ENCODE results near the gene KANK3.
A peak's percentile ranks its signal among the peaks of the same experiment; 100 is the strongest.
"Not testable (repeated sequence)": the region's sequence is repeated elsewhere in the genome, so short reads cannot be mapped to it uniquely, and the experiment has no call there.

KANK3 gene

DNA sequence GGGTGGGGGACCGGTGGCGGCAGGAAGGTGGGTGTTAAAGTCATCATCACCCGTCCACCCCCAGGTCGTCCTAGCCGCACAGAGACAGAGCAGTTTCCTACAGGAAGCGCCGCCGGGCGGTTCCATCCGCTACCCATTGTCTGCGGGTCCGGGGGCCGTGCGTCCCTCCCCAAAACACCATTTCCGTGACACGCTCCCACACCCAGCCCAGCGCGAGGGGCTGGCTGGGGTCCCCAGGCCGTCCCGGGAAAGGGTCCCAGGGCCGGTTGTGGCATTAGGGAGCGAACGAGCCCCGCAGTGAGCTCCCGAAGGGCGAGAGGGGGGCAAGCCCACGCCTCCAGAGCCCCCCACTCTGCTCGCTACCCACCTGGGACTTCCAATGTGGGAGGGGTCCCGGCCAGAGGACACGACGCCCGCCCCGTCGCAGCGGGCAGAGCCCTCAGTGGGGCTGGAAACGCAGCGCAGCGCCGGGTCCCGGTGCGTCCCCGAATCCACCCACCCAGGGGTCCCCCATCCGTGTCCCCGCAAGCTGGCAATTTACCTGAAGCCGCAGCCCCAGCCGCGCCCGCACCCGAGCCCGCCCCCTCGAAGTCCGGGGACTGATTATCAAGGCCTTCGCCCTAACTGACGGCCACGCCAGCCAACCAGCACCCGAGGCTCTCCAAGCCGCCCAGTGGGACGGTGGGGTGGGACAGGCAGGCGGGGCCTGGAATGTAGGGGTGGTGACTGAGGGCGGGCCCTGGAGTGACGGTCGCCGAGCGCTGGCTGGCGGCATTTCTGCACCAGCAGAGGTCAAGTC lies at the start of gene KANK3:
Gene KANK3 (minus strand): TSS at position 579 of the 799 bp plus-strand sequence. CDS start 5,434 bp downstream, outside the sequence.
- Mint-ChIP-seq H3K4me3 (peak within 1 kb of the TSS; percentile 64), H3K9me3 (no peaks in the 10 kb centered on the region), H3K27ac (no peak within 1 kb of the TSS), H3K27me3 (peaks cover 22% of the 10 kb centered on the region), H3K4me1 (ENCODE audit: low read depth) (peaks cover 18% of the 10 kb centered on the region), H3K36me3 (ENCODE audit: low read depth) (no peaks in the 10 kb centered on the region)

DNA sequence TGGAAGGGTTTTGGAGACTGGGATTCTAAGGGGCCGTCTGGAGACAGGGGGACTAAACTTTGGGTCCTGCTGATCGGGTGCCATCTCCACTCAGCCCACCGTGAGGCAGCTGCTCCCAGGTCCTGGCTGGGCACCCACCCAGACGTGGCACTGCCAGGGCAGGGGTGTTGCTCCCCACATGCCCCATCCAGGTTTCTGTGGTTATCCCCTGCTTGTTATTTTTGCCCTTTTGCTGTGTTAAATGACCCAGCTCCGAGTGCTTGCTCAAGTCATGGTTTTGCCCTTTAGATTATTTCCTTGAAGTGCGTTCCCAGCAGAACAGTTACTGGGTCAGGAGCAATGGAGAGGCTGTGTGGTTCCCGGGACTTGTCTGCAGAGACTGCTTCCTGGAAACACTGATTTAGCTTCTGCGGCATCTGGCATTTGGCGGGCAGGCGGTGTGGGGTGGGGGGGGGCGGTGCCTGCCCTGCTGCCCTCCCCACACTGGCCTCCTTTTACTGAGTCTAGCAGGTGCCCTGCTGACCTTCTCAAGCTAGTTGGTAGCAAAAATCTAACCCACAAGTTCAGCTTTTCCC lies 49.0 kb upstream of the KANK3 start:
- peak overlapping the region; percentile 36 for H3K4me3 Mint-ChIP-seq
- H3K36me3 Mint-ChIP-seq (ENCODE audit: low read depth): peaks cover 5% of the 10 kb centered on the region
- H3K27ac Mint-ChIP-seq: peak overlapping the region; percentile 73
- H3K4me1 Mint-ChIP-seq (ENCODE audit: low read depth): peaks cover 44% of the 10 kb centered on the region
- H3K27me3 Mint-ChIP-seq: no peaks in the 10 kb centered on the region
- no peaks in the 10 kb centered on the region for H3K9me3 Mint-ChIP-seq

DNA sequence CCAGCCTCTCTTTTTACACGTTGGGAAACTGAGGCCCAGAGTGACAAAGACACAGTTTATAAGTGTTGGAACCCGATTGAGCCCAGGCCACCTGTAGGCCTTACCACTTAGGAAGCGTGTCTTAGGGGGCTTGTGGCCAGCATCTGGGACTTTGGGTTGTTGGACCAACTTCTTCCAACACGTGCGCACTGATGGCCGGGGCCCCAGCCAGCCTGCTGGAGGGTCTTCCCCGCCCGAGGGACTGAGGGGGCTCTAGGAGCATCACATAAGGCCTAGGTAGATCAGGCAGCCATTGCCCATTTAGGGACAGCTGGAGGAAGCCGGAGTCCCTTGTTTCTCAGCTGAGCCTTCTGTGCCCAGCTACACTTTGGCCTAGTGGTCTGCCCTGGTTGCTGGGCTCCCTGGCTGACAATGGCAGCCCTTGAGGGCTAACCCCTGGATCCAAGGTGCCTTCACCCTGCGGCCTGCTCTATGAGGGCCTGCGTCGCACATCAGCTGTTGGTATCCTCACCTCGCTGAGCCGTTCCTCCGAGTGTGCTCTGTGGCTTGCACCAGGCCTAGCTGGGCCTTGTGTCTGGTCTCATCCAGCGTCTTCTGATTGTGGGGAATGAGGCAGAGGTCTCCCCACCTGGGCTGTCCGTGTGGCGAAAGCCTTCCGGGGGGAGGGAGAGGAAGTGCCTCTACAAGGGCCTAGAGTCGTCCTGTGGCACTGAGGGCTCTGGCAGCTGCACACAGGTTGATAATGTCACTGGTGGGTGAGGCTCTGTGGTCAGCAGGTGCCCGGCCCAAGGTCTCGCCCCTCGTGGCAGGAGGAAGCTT lies 48.3 kb upstream of the KANK3 start:
- H3K27me3 Mint-ChIP-seq: no peaks in the 10 kb centered on the region
- H3K9me3 Mint-ChIP-seq: no peaks in the 10 kb centered on the region
- H3K4me3 Mint-ChIP-seq: peak overlapping the region; percentile 90
- H3K27ac Mint-ChIP-seq: peak overlapping the region; percentile 73
- peaks cover 39% of the 10 kb centered on the region for H3K4me1 Mint-ChIP-seq (ENCODE audit: low read depth)
- H3K36me3 Mint-ChIP-seq (ENCODE audit: low read depth): peaks cover 12% of the 10 kb centered on the region

DNA sequence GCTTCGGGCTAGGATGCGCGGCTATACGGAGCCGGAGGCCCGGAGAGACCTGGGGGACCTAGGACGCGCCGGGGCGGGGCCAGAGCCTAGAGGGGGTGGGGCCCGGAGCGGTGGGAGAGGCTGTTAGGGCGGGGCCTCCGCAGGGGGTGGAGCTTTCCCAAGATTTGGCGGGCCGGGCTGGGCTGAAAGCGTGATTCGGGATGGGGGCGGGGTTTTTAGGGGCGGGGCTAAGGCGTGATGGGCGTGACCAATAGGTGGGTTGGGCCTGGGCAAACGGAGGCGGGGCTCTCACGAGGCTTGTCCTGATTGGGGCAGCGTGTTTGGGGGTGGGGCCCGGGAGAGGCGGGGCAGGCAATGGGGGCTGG lies 47.5 kb upstream of the KANK3 start:
- Mint-ChIP-seq H3K36me3 (ENCODE audit: low read depth) (peaks cover 13% of the 10 kb centered on the region), H3K27ac (peak overlapping the region; percentile 58), H3K9me3 (no peaks in the 10 kb centered on the region), H3K4me1 (ENCODE audit: low read depth) (peaks cover 33% of the 10 kb centered on the region), H3K27me3 (no peaks in the 10 kb centered on the region), H3K4me3 (peak overlapping the region; percentile 90)

DNA sequence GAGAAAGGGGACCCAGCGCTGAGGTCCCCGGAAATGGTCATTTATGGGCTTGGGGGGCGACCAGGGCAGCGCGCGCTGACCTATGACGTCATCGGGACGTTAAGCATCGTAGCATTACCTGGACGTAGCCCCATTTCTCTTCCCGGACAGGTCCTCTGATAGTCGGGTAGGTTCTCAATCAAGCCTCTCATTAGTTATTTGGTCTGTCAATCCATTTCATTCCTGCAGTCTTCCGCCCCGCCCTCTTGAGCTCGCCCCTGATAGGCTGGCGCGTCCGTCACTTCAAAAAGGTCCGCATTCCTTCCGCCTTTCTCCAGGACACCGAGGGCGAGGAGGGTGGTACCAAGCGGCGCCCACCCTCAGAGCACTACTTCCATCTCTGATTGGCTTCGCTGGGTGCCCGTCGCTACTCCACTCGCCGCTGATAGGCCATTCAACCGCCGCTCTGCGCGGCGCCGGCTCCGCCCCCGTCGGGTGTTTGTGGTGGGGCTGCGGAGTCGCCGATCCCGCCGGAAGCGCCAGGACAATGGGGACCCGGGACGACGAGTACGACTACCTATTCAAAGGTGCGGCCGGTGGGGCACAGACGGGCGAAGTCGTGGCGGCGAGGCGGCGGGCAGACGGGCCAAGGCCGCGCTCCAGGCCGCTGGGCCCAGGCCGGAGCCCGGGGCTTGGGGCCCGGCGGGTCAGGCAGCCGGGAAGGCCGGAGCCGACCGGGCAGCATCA lies 47.0 kb upstream of the KANK3 start, which contains the start of gene RAB11B:
Gene RAB11B (plus strand): TSS at position 470 of the 726 bp plus-strand sequence. CDS start 57 bp downstream, at position 527.
- peak within 1 kb of the TSS; percentile 90 for H3K4me3 Mint-ChIP-seq
- H3K9me3 Mint-ChIP-seq: no peaks in the 10 kb centered on the region
- peaks cover 13% of the 10 kb centered on the region for H3K36me3 Mint-ChIP-seq (ENCODE audit: low read depth)
- no peaks in the 10 kb centered on the region for H3K27me3 Mint-ChIP-seq
- H3K4me1 Mint-ChIP-seq (ENCODE audit: low read depth): peaks cover 33% of the 10 kb centered on the region
- peak within 1 kb of the TSS; percentile 93 for H3K27ac Mint-ChIP-seq

DNA sequence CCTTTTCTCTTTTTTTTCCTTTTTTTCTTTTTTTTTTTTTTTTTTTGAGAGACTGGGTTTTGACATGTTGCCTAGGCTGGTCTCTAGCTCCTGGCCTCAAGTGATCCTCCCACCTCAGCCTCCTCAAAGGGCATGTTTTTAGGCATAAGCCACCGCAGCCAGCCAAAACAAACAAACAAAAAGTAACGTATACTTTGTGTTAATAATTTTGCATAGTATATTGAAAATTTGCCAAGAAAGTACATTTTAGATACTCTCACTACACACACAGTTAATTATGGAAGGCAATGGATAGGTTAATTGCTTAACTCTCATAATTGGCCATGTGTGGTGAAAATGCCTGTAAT lies 45.5 kb upstream of the KANK3 start:
- Mint-ChIP-seq H3K36me3 (ENCODE audit: low read depth) (peaks cover 13% of the 10 kb centered on the region), H3K9me3 (no peaks in the 10 kb centered on the region), H3K4me3 (peak overlapping the region; percentile 23), H3K4me1 (ENCODE audit: low read depth) (peaks cover 37% of the 10 kb centered on the region), H3K27ac (no peak overlapping the region), H3K27me3 (no peaks in the 10 kb centered on the region)

DNA sequence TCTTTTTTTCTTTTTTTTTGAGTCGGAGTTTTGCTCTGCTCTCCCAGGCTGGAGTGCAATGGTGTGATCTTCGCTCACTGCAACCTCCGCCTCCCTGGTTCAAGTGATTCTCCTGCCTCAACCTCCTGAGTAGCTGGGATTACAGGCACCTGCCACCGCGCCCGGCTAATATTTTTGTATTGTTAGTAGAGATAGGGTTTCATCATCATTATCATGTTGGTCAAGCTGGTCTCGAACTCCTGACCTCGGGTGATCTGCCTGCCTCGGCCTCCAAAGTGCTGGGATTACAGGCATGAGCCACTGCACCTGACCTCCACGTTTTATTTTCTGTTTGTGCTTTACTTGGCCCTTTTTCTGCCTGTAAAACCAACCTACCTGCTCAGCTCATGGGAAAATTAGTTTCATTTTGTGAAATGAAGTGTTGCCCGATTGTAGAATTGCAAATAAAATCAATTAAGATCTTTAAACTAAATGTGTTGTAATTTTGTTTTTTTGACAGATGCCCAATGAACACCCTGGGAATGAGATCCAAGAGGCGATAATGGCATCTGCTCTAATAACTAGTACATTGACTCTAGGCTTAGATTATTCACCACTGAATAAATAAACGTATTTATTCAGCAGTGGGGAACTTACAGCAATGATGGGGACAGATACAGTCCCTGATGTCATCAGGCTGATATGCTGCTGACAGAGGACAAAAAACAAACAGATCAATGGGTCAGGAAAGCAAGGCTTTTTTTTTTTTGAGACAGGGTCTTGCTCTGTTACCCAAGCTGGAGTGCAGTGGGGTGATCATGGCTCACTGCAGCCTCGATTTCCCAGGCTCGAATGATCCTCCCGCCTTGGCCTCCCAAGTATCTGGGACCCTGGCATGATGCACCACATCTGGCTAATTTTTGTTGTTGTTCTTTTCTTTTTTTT lies 44.9 kb upstream of the KANK3 start:
- Mint-ChIP-seq H3K27me3 (no peaks in the 10 kb centered on the region), H3K27ac (no peak overlapping the region), H3K36me3 (ENCODE audit: low read depth) (peaks cover 13% of the 10 kb centered on the region), H3K4me3 (no peak overlapping the region), H3K9me3 (no peaks in the 10 kb centered on the region), H3K4me1 (ENCODE audit: low read depth) (peaks cover 35% of the 10 kb centered on the region)

DNA sequence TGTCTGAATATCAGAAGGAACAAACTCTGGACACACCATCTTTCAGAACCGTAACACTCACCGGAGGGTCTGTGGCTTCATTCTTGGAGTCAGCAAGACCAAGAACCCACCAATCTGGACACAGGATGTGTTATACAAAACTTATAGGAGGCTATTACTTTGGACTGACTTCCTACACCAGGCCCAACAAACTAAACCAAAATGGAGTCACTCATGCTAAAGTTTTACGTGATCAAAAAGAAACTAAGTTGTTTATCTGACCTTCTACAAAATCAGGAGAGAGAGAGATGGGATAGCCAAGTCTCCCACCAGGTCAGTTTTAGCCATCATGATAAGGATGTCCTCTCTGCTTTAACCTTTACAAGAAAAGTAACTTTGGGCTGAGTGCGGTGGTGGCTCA lies 43.9 kb upstream of the KANK3 start:
- Mint-ChIP-seq H3K9me3 (no peaks in the 10 kb centered on the region), H3K36me3 (ENCODE audit: low read depth) (peaks cover 13% of the 10 kb centered on the region), H3K27me3 (no peaks in the 10 kb centered on the region), H3K4me1 (ENCODE audit: low read depth) (peaks cover 25% of the 10 kb centered on the region), H3K4me3 (no peak overlapping the region), H3K27ac (no peak overlapping the region)

DNA sequence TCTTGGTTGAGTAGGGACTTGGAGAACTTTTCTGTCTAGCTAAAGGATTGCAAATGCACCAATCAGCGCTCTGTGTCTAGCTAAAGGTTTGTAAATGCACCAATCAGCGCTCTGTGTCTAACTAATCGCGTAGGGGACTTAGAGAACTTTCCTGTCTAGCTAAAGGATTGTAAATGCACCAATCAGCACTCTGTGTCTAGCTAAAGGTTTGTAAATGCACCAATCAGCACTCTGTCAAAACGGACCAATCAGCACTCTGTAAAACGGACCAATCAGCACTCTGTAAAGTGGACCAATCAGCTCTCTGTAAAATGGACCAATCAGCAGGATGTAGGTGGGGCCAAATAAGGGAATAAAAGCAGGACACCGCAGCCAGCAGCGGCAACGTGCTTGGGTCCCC lies 43.4 kb upstream of the KANK3 start:
- H3K9me3 Mint-ChIP-seq, H3K4me3 Mint-ChIP-seq, H3K27ac Mint-ChIP-seq, H3K27me3 Mint-ChIP-seq: not testable (repeated sequence)
- Mint-ChIP-seq H3K4me1 (ENCODE audit: low read depth) (peaks cover 20% of the 10 kb centered on the region), H3K36me3 (ENCODE audit: low read depth) (peaks cover 13% of the 10 kb centered on the region)

DNA sequence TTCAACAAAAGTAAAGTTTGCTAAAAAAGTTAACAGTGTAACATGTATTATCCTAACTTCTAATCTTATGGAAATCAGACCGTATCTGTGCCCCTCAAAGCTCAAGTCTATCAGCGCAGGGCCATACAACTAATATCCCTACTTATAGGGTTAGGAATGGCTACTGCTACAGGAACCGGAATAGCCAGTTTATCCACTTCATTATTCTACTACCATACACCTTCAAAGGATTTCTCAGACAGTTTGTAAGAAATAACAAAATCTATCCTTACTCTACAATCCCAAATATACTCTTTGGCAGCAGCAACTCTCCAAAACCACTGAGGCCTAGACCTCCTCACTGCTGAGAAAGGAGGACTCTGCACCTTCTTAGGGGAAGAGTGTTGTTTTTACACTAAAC lies 42.5 kb upstream of the KANK3 start:
- peaks cover 13% of the 10 kb centered on the region for H3K36me3 Mint-ChIP-seq (ENCODE audit: low read depth)
- not testable (repeated sequence) for H3K4me3 Mint-ChIP-seq, H3K9me3 Mint-ChIP-seq, H3K27me3 Mint-ChIP-seq, H3K27ac Mint-ChIP-seq
- peaks cover 17% of the 10 kb centered on the region for H3K4me1 Mint-ChIP-seq (ENCODE audit: low read depth)

DNA sequence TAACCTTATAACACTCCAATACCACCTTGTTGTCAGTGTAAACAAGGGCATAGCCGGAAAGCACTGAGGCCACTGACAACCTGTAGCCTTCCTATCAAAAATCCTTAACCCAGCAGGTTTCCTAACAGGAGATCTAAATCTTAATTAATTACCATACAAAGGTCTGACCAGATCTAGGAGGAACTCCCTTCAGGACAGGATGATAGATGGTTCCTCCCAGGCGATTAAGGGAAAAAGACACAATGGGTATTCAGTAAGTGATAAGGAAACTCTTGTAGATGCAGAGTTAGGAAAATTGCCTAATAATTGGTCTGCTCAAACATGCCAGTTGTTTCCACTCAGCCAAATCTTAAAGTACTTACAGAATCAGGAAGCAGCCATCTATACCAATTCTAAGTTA lies 42.0 kb upstream of the KANK3 start:
- Mint-ChIP-seq H3K36me3 (ENCODE audit: low read depth) (peaks cover 13% of the 10 kb centered on the region), H3K4me1 (ENCODE audit: low read depth) (peaks cover 17% of the 10 kb centered on the region)
- H3K4me3 Mint-ChIP-seq, H3K27me3 Mint-ChIP-seq, H3K27ac Mint-ChIP-seq, H3K9me3 Mint-ChIP-seq: not testable (repeated sequence)

DNA sequence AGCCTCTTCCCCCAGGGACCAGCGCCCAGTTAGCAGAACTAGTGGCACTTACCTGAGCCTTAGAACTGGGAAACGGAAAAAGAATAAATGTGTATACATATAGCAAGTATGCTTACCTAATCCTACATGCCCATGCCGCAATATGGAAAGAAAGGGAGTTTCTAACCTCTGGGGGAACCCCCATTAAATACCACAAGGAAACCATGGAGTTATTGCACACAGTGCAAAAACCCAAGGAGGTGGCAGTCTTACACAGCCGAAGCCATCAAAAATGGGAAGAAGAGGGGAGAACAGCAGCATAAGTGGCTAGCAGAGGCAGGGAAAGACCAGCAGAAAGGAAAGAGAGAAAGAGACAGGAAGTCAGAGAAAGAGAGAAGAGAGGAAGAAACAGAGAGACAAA lies 41.5 kb upstream of the KANK3 start:
- H3K9me3 Mint-ChIP-seq, H3K4me3 Mint-ChIP-seq, H3K27me3 Mint-ChIP-seq, H3K27ac Mint-ChIP-seq: not testable (repeated sequence)
- H3K36me3 Mint-ChIP-seq (ENCODE audit: low read depth): peaks cover 14% of the 10 kb centered on the region
- H3K4me1 Mint-ChIP-seq (ENCODE audit: low read depth): peaks cover 11% of the 10 kb centered on the region

DNA sequence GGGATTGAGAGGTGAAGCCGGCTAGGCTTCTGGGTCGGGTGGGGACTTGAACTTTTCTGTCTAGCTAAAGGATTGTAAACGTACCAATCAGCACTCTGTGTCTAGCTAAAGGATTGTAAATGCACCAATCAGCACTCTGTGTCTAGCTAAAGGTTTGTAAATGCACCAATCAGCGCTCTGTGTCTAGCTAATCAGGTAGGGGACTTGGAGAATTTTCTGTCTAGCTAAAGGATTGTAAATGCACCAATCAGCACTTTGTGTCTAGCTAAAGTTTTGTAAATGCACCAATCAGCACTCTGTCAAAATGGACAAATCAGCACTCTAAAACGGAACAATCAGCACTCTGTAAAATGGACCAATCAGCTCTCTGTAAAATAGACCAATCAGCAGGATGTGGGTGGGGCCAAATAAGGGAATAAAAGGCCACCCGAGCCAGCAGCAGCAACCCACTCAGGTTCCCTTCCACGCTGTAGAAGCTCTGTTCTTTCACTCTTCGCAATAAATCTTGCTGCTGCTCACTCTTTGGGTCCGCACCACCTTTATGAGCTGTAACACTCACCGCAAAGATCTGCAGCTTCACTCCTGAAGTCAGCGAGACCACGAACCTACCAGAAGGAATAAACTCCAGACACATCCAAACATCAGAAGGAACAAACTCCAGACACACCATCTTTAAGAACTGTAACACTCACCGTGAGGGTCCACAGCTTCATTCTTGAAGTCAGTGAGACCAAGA lies 36.3 kb upstream of the KANK3 start:
- H3K36me3 Mint-ChIP-seq (ENCODE audit: low read depth): peaks cover 13% of the 10 kb centered on the region
- H3K27ac Mint-ChIP-seq; H3K27me3 Mint-ChIP-seq; H3K4me3 Mint-ChIP-seq; H3K9me3 Mint-ChIP-seq; H3K4me1 Mint-ChIP-seq (ENCODE audit: low read depth): not testable (repeated sequence)

Measured in stimulated activated naive CD8-positive, alpha-beta T cell treated with anti-CD3 and anti-CD28 coated beads, Interleukin-15, Interleukin-2, amounts not matched to agents 100 ng/mL and 50 ng/mL, for 24 hours (primary cell).